ENCODE results near the gene PTPRK.

PTPRK gene

GRCh38 chr6:128422200-128422599, 98.2 kb downstream of the PTPRK start:
- TF ChIP-seq CREB5 (CRISPR knock-in tag; IDR thresholded peaks at IDR 0.05; ENCODE audit: low read depth): no peak
- no peak for TF ChIP-seq CSDC2 (CRISPR knock-in tag; IDR thresholded peaks at IDR 0.05)
- TF ChIP-seq SNAI2 (CRISPR knock-in tag; IDR thresholded peaks at IDR 0.05): no peak
- TF ChIP-seq TCF4 (CRISPR knock-in tag; IDR thresholded peaks at IDR 0.05; ENCODE audit: borderline replicate concordance): no peak
- TF ChIP-seq PPARA (CRISPR knock-in tag; IDR thresholded peaks at IDR 0.05; ENCODE audit: borderline replicate concordance): no peak
- no peak for TF ChIP-seq ESRRG (CRISPR knock-in tag; IDR thresholded peaks at IDR 0.05)
- no peak for TF ChIP-seq OSR1 (CRISPR knock-in tag; IDR thresholded peaks at IDR 0.05)
- ATAC-seq: no peak

GRCh38 chr6:128421788-128422187, 98.6 kb downstream of the PTPRK start:
- TF ChIP-seq ZFP30 (CRISPR knock-in tag; IDR thresholded peaks at IDR 0.05): no peak
- TF ChIP-seq CSRNP3 (CRISPR knock-in tag; IDR thresholded peaks at IDR 0.05): no peak
- ATAC-seq: no peak

- ATAC-seq: no peak
- TF ChIP-seq CSRNP3 (CRISPR knock-in tag; IDR thresholded peaks at IDR 0.05): no peak
- TF ChIP-seq ZFP3 (CRISPR knock-in tag; IDR thresholded peaks at IDR 0.05): no peak
- no peak for TF ChIP-seq PATZ1 (CRISPR knock-in tag; IDR thresholded peaks at IDR 0.05; ENCODE audit: borderline replicate concordance)
- TF ChIP-seq ARNTL (CRISPR knock-in tag; IDR thresholded peaks at IDR 0.05; ENCODE audit: borderline replicate concordance, low read depth): no peak
- no peak for TF ChIP-seq SNAI2 (CRISPR knock-in tag; IDR thresholded peaks at IDR 0.05)
- no peak for TF ChIP-seq BACH2 (CRISPR knock-in tag; IDR thresholded peaks at IDR 0.05; ENCODE audit: borderline replicate concordance)
- no peak for TF ChIP-seq ZC3H10 (CRISPR knock-in tag; IDR thresholded peaks at IDR 0.05)
- no peak for TF ChIP-seq PPARA (CRISPR knock-in tag; IDR thresholded peaks at IDR 0.05; ENCODE audit: borderline replicate concordance)
- no peak for TF ChIP-seq CSDC2 (CRISPR knock-in tag; IDR thresholded peaks at IDR 0.05)
- no peak for TF ChIP-seq ZNF8 (CRISPR knock-in tag; IDR thresholded peaks at IDR 0.05)
- TF ChIP-seq TCF4 (CRISPR knock-in tag; IDR thresholded peaks at IDR 0.05; ENCODE audit: borderline replicate concordance): no peak
- TF ChIP-seq ESRRG (CRISPR knock-in tag; IDR thresholded peaks at IDR 0.05): no peak
- TF ChIP-seq TSHZ2 (CRISPR knock-in tag; IDR thresholded peaks at IDR 0.05): no peak
- TF ChIP-seq RARB (CRISPR knock-in tag; IDR thresholded peaks at IDR 0.05): no peak
- TF ChIP-seq ZNF70 (CRISPR knock-in tag; IDR thresholded peaks at IDR 0.05): no peak
- no peak for TF ChIP-seq ISL1 (CRISPR knock-in tag; IDR thresholded peaks at IDR 0.05)
- TF ChIP-seq POU6F1 (CRISPR knock-in tag; IDR thresholded peaks at IDR 0.05; ENCODE audit: borderline replicate concordance, low read depth): no peak
- no peak for TF ChIP-seq ZNF565 (CRISPR knock-in tag; conservative IDR thresholded peaks at IDR 0.05; ENCODE audit: low read depth)
- no peak for TF ChIP-seq TOX (CRISPR knock-in tag; IDR thresholded peaks at IDR 0.05; ENCODE audit: borderline replicate concordance)
Observed at GRCh38 chr6:128417698-128418097, 102.7 kb downstream of the PTPRK start.

Measured in SK-N-SH treated with all-trans-retinoic acid at 6 μM for 48 hours (cell line).